Right ventricle myocardium superior (tissue), 1 donor: Measurements from ENCODE around the gene ACTN1. TPM values are rescaled to one million over a fixed set of nuclear protein-coding genes. Genes with fewer than 3 reads are reported as not detected.

Source experiments
- ATAC-seq: fragments of 200-7000 bp; cut with Tn5 transposase; one replicate; pipeline ENCODE4 v1.9.1; 2020; ENCODE audit warnings: mild to moderate bottlenecking; ENCODE audit not compliant: poor library complexity
- DNase-seq: peaks from one replicate; pipeline ENCODE4 v3.0.0-alpha.2; 2020
- intact Hi-C: fragments of 100-400 bp; cut with DNase I; formaldehyde crosslinking; loops from one replicate; pipeline ENCODE4 v1.11.2; 2022
- total RNA-seq: library from RNA; stranded (reverse); fragmentation: NEBNext Ultra II Directional; extraction: Animal tissue kit (Norgen Biotek cat#: 25700); gene quantifications from one replicate; pipeline ENCODE4 v1.2.1, GENCODE V29; 2021
- donor health status: DM: no; HTN: yes; CAD: no; lungs with severe emphysema.

ACTN1 gene
- total RNA-seq, 1 donor from 2014 or later: 92.5 TPM

GRCh38 chr14:68908201-68908600 is 70.9 kb downstream of the ACTN1 start:
- no peak for ATAC-seq
- intact Hi-C loops: no loop called here

DNA sequence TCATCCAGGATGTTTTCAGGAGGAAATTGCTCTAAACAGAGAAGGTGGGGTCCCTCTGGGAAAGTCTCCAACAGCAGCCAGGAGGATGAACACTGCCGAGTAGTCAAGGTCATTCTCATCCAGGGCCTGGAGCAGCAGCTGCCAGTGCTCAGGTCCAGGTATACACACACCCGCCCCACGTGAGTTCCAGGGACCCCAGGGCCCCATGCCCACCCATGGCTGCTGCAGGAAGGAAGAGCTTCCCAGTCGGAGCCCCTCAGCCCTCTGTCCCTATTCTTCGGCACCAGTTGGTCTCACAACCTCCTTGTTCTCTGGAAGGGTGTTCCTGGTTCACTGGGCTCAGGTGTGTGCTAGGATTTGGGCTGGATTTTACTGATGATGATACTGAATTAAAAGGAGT is 72.7 kb downstream of the ACTN1 start:
- DNase-seq (no peak), ATAC-seq (no peak)
- intact Hi-C loops: no loop called here

More at GRCh38 chr14:68908201-68908600, 70.9 kb downstream of the ACTN1 start:
- no peak for DNase-seq

DNA sequence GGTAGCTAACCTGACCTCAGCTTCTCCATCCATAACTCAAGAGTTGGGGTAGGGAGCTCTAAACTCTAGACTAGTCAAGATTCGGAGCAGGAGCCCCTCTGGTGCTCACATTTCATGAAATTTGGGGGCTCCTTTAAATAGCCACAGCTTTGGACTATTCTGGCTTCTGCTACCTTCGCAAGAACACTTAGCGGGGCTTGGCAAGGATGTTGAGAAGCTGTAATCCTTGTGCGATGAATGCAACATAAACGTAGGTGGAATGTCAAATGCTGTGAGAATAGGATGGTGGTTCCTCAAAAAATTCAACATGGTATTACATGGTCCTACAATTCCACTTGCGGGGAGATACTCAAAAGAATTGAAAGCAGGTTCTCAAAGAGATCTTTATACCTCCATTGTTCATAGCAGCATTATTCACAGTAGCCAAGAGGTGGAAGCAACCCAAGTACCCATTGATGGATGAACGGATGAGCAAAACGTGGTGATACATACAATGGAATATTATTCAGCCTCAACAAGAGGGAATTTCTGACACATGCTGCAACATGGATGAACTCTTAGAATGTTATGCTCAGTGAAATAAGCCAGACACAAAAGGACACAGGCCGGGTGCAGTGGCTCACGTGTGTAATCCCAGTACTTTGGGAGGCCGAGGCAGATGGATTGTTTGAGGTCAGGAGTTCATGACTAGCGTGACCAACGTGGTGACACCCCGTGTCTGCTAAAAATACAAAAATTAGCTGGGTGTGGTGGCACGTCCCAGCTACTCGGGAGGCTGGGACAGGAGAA is 73.8 kb downstream of the ACTN1 start:
- intact Hi-C loops: no loop called here
- no peak for DNase-seq
- no peak for ATAC-seq

DNA sequence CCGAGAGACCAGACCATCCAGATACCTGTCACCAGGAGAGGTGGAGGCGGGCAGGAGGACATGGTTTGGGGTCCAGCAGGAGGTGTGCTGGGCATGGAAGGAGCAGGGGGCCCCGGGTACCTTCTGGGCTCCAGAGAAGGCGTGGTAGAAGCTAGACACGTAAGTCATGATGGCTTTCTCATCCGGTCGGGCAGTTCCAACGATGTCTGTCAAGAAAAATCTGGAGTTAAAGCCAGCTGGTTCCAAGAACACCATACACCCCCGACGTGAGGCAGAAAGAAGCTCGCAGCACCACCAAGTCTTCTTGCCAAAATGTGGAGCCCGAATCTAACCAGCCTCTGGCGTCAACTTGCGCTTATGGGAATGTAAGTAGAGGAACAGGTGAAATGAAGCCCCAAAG is 76.7 kb downstream of the ACTN1 start:
- DNase-seq: no peak
- no peak for ATAC-seq
- intact Hi-C loops: no loop called here

- ATAC-seq (no peak), DNase-seq (no peak)
- intact Hi-C loops: no loop called here
Measured at GRCh38 chr14:68899033-68899603, 80.0 kb downstream of the ACTN1 start.

GRCh38 chr14:68898248-68899032 is 80.7 kb downstream of the ACTN1 start:
- ATAC-seq (no peak), DNase-seq (no peak)
- intact Hi-C loops: no loop called here

- intact Hi-C loops: no loop called here
- ATAC-seq (no peak), DNase-seq (no peak)
Measured at GRCh38 chr14:68897559-68898155, 81.4 kb downstream of the ACTN1 start.

DNA sequence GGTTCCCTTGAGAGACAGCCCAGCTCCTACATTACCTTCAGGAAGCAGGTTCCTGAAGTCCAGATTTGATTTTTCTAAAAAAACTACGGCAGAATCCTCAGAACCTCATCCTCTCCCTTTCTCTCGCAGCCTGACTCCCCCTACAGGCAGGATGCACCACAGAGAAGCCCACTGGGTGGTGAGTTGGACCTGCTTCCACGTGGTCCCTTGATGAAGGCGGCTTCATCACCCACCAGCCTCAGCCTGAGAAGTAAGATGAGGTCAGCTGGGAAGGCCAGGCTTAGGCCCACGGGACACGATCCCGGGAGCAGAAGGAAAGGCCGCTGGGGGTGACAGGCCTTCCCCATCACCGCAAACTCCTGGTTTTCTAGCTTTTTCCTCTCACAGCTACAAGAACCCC is 83.0 kb downstream of the ACTN1 start:
- no peak for ATAC-seq
- intact Hi-C loops: no loop called here
- DNase-seq: no peak

DNA sequence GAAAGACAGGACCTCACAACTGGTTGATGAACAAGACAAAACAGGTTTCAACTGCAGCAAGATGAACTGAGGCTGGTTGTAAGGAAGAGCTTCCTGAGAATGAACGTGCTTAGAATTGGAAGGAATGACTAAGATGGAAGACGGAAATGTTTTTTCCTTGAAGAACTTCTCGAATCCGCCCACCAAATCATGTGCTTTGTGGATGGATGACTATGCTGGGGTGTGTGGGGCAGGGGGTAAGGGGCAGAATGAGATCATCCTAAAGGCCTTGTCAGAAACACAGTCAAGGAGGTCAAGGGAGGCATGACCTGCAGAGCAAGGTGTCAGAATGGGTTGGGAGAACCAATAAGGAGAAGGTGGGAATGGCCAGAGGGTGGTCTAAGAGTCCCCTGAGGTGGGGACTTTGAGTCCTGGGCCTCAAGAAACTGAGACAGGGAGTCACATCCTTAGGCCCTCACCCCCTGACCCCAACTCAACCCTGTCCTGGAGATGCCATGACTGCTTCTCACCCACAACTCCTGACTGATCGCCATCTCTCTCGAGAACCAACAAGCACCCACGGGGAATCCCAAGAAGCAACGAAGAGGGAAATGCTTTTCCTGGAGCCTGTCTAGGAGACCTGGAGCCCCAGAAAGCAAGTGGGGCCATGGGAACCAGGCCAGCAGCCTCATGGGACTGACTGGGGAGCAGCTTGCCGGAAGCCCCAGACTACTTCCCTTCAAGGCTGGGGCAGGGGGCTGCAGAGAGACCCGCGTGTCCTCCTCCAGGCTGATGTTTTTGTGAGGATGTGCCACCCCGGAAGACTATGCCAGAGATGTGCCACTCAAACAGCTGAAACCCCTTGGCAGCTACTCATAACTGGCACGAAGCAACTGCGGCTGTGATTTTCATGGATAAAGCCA is 84.0 kb downstream of the ACTN1 start:
- ATAC-seq (no peak), DNase-seq (no peak)
- intact Hi-C loops: no loop called here

DNA sequence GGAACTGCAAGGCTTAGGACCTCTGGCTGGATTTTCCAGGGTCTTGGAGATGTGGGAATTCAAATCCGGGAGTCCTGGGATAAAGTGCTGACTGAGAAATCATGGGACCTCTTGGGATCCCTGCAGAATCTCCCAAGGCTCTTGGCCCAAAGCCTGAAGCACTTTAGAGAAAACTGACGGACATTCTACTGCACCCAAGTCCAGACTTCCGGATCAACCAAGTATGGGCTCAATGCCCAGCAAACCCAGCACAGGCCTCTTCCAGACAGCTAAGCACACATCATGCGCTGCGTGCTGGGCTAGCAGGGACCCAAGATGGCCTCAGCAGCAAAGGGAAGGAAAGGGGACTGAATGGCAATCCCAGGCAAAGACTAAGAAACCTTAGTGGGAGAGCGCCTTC is 85.0 kb downstream of the ACTN1 start:
- peak; percentile 49 for ATAC-seq
- intact Hi-C loops: no loop called here
- DNase-seq: no peak

DNA sequence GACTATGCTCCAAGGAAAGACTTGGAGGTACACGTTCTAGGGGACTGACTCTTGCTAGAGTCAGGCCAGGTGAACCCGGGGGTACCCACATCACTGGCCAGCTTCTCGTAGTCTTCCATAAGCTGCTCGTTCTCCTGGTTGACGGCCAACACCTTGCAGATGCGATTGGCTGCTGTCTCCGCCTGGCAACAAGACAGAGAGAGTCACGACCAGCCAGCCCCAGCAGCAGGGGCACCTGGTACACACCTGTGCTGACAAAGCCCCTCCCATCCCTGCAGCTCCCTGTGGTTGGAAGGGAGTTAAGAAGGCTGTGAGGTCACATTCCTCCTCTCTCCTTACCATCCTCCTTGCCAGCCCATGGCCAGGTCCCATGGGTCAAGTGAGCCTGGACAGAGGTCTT is 85.5 kb downstream of the ACTN1 start:
- ATAC-seq: no peak
- intact Hi-C loops: no loop called here
- no peak for DNase-seq

- intact Hi-C loops: no loop called here
- ATAC-seq: no peak
- no peak for DNase-seq
Measured at GRCh38 chr14:68892961-68893360, 86.1 kb downstream of the ACTN1 start.

GRCh38 chr14:68891851-68892660 is 87.0 kb downstream of the ACTN1 start:
- intact Hi-C loops: no loop called here
- DNase-seq (no peak), ATAC-seq (no peak)

- DNase-seq (no peak), ATAC-seq (no peak)
- intact Hi-C loops: no loop called here
Measured at GRCh38 chr14:68890173-68890931, 88.8 kb downstream of the ACTN1 start.

GRCh38 chr14:68888883-68889282 is 90.2 kb downstream of the ACTN1 start:
- intact Hi-C loops: no loop called here
- DNase-seq (no peak), ATAC-seq (no peak)

GRCh38 chr14:68888025-68888850 is 90.9 kb downstream of the ACTN1 start:
- intact Hi-C loops: no loop called here
- ATAC-seq: peak; percentile 63
- DNase-seq: peak; percentile 55
